Endometrial microvascular endothelial cells (primary cell): Measurements from ENCODE around the gene GALNT15. TPM values are rescaled to one million over a fixed set of nuclear protein-coding genes. Genes with fewer than 3 reads are reported as not detected.

Experiments used
- in situ Hi-C: cut with HindIII; loops from 2 replicates; pipeline ENCODE4 v1.10.0; 2017; ENCODE audit warnings: low sequenced_read_pairs, low pct_unique_long_range_greater_than_20kb; ENCODE audit errors: inconsistent ontology term
- total RNA-seq: library from RNA; depleted of rRNA; stranded (reverse); fragments of >200 nt; gene quantifications from one replicate; pipeline ENCODE4 v1.2.3, GENCODE V29; 2015; ENCODE audit errors: inconsistent ontology term

GALNT15 gene
- total RNA-seq, 1 donor from 2014 or later: 17.0 TPM

- in situ Hi-C loops: no loop called here
Observed at GRCh38 chr3:16243706-16244490, 69.4 kb downstream of the GALNT15 start.

- in situ Hi-C loops: no loop called here
Observed at GRCh38 chr3:16245609-16246008, 71.1 kb downstream of the GALNT15 start.

- in situ Hi-C loops: no loop called here
Observed at GRCh38 chr3:16247282-16248061, 73.0 kb downstream of the GALNT15 start.

- in situ Hi-C loops: no loop called here
Observed at GRCh38 chr3:16248556-16248955, 74.1 kb downstream of the GALNT15 start.

- in situ Hi-C loops: no loop called here
Observed at GRCh38 chr3:16249336-16249735, 74.9 kb downstream of the GALNT15 start.

- in situ Hi-C loops: loop anchor here (25.0 kb wide), 1 partner anchor 287 kb away; no protein-coding TSS in a partner anchor
Observed at GRCh38 chr3:16249886-16250285, 75.4 kb downstream of the GALNT15 start.

- in situ Hi-C loops: loop anchor here (25.0 kb wide), 1 partner anchor 286 kb away; no protein-coding TSS in a partner anchor
Observed at GRCh38 chr3:16251316-16252085, 77.0 kb downstream of the GALNT15 start.

- in situ Hi-C loops: loop anchor here (25.0 kb wide), 1 partner anchor 285 kb away; no protein-coding TSS in a partner anchor
Observed at GRCh38 chr3:16252243-16252978, 77.9 kb downstream of the GALNT15 start.

GRCh38 chr3:16252988-16253387 lies 78.5 kb downstream of the GALNT15 start:
- in situ Hi-C loops: loop anchor here (25.0 kb wide), 1 partner anchor 284 kb away; no protein-coding TSS in a partner anchor

- in situ Hi-C loops: loop anchor here (25.0 kb wide), 1 partner anchor 284 kb away; no protein-coding TSS in a partner anchor
Observed at GRCh38 chr3:16253601-16254000, 79.1 kb downstream of the GALNT15 start.

GRCh38 chr3:16254916-16255315 lies 80.4 kb downstream of the GALNT15 start:
- in situ Hi-C loops: loop anchor here (25.0 kb wide), 1 partner anchor 282 kb away; no protein-coding TSS in a partner anchor

GRCh38 chr3:16255326-16255725 lies 80.8 kb downstream of the GALNT15 start:
- in situ Hi-C loops: loop anchor here (25.0 kb wide), 1 partner anchor 282 kb away; no protein-coding TSS in a partner anchor

- in situ Hi-C loops: loop anchor here (25.0 kb wide), 1 partner anchor 282 kb away; no protein-coding TSS in a partner anchor
Observed at GRCh38 chr3:16255726-16256125, 81.2 kb downstream of the GALNT15 start.

- in situ Hi-C loops: loop anchor here (25.0 kb wide), 1 partner anchor 280 kb away; no protein-coding TSS in a partner anchor
Observed at GRCh38 chr3:16257309-16257708, 82.8 kb downstream of the GALNT15 start.

GRCh38 chr3:16258177-16258576 lies 83.7 kb downstream of the GALNT15 start:
- in situ Hi-C loops: loop anchor here (25.0 kb wide), 1 partner anchor 279 kb away; no protein-coding TSS in a partner anchor

- in situ Hi-C loops: loop anchor here (25.0 kb wide), 1 partner anchor 278 kb away; no protein-coding TSS in a partner anchor
Observed at GRCh38 chr3:16258866-16259265, 84.4 kb downstream of the GALNT15 start.

- in situ Hi-C loops: loop anchor here (25.0 kb wide), 1 partner anchor 277 kb away; no protein-coding TSS in a partner anchor
Observed at GRCh38 chr3:16260046-16260445, 85.6 kb downstream of the GALNT15 start.

GRCh38 chr3:16262174-16262573 lies 87.7 kb downstream of the GALNT15 start:
- in situ Hi-C loops: loop anchor here (25.0 kb wide), 1 partner anchor 275 kb away; no protein-coding TSS in a partner anchor
